Peyer's patch (tissue), 4 donors: ENCODE results near the gene NGFR. TPM values are rescaled to one million over a fixed set of nuclear protein-coding genes. Genes with fewer than 3 reads are reported as not detected.
A peak's percentile ranks its signal among the peaks of the same experiment; 100 is the strongest.

Source experiments
- DNase-seq, 3 donors: peaks; one replicate each; pipeline ENCODE4 v3.0.0-alpha.2; 2017 to 2019
- H3K27ac ChIP-seq, 4 donors: fragments of 200-600 bp; sonication (generic); one replicate each; pipeline ENCODE4 v1.5.1; 2016 to 2019
- H3K27me3 ChIP-seq, 2 donors: fragments of 200-600 bp; sonication (generic); one replicate each; pipeline ENCODE4 v1.5.1; 2019
- H3K36me3 ChIP-seq, 3 donors: fragments of 200-600 bp; sonication (generic); one replicate each; pipeline ENCODE4 v1.5.1; 2016 to 2019
- H3K4me1 ChIP-seq, 4 donors: fragments of 200-600 bp; sonication (generic); one replicate each; pipeline ENCODE4 v1.5.1; 2016 to 2019
- H3K4me3 ChIP-seq, 4 donors: fragments of 200-600 bp; sonication (generic); 1 replicate in 3 of 4; 2 replicates in 1 of 4; pipeline ENCODE4 v1.5.1; 2016 to 2019; ENCODE audit warnings: mild to moderate bottlenecking in 1 of 4
- H3K9me3 ChIP-seq, 4 donors: fragments of 200-600 bp; sonication (generic); one replicate each; pipeline ENCODE4 v1.5.1; 2016 to 2019; ENCODE audit warnings: mild to moderate bottlenecking in 1 of 4
- POLR2A ChIP-seq, 2 donors: fragments of 450-650 bp; IDR thresholded peaks; one replicate each; pipeline ENCODE4 v1.5.1; 2017; ENCODE audit warnings: antibody characterized with exemption in 2 of 2, mild to moderate bottlenecking in 2 of 2, moderate library complexity in 2 of 2
- total RNA-seq, 4 donors: library from RNA; depleted of rRNA; stranded (reverse); fragments of >200 nt; gene quantifications; one replicate each; pipeline ENCODE4 v1.1.0, GENCODE V29; 2016
- TF ChIP-seq, protein P1 (sequence below), 6 experiments: fragments of 450-650 bp in 4 of 6; fragments of 200-600 bp in 2 of 6; sonication (generic) in 1 of 6; IDR thresholded peaks; one replicate each; pipeline ENCODE4 v1.5.1; 2017 to 2019; ENCODE audit warnings: antibody characterized with exemption in 6 of 6, mild to moderate bottlenecking in 3 of 6, moderate library complexity in 1 of 6

The NGFR gene
- total RNA-seq, 4 donors from 2014 or later, result 0.70 to 1.9 (median 1.5) TPM; not detected in 1

DNA sequence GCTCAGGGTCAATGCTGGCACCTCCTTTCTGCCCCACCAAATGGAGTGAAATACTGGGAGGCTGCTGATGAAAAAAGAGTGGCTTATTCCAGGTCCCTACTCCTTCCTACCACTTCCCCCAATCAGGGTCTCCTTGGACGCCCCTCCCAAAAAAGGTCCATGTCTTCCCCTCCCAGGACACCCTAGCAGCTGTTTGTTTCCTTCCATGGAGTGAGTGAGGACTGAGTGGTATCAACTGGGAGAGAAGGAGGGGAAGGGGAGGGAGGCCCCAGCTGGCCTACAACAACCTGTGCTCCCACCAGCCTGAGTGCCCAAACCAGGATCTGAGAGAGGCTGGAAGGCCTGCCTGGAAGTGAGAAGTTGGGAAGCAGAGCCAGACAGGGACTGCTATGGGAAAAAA, 28.7 kb upstream of the NGFR start:
- TF ChIP-seq POLR2A (IDR thresholded peaks at IDR 0.05), result no peak
- TF ChIP-seq, protein P1, sequence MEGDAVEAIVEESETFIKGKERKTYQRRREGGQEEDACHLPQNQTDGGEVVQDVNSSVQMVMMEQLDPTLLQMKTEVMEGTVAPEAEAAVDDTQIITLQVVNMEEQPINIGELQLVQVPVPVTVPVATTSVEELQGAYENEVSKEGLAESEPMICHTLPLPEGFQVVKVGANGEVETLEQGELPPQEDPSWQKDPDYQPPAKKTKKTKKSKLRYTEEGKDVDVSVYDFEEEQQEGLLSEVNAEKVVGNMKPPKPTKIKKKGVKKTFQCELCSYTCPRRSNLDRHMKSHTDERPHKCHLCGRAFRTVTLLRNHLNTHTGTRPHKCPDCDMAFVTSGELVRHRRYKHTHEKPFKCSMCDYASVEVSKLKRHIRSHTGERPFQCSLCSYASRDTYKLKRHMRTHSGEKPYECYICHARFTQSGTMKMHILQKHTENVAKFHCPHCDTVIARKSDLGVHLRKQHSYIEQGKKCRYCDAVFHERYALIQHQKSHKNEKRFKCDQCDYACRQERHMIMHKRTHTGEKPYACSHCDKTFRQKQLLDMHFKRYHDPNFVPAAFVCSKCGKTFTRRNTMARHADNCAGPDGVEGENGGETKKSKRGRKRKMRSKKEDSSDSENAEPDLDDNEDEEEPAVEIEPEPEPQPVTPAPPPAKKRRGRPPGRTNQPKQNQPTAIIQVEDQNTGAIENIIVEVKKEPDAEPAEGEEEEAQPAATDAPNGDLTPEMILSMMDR (IDR thresholded peaks at IDR 0.05), result no peak
- Histone ChIP-seq H3K36me3 (no peaks in the 10 kb centered on the region), H3K4me1 (peaks cover 0 to 9% (median 0%) of the 10 kb centered on the region in 4 donors), H3K4me3 (no peak overlapping the region), H3K27me3 (no peaks in the 10 kb centered on the region), H3K27ac (no peak overlapping the region), H3K9me3 (peaks cover 0 to 4% (median 2%) of the 10 kb centered on the region in 4 donors)
- DNase-seq, result no peak

DNA sequence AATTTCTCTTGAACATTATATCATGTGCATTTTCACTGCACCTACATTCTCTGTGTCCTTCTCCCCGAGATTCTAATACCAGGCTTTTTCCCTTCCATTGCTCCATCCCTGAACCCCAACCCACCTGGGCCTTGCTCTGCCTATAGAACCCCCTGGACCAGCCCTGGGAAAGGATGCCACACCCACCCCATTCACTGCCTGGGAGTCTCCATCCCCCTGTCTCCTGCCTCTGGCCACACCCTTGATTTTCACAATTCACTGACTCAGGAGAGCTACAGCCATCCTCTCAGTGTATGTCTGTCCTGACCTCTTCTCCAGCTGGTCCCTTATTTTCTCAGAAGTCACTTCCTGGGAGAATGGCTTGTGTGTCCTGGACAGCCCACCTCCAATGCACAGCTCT, 27.9 kb upstream of the NGFR start:
- Histone ChIP-seq H3K27ac (no peak overlapping the region), H3K27me3 (no peaks in the 10 kb centered on the region), H3K4me1 (peaks cover 0 to 9% (median 0%) of the 10 kb centered on the region in 4 donors), H3K9me3 (peaks cover 0 to 4% (median 2%) of the 10 kb centered on the region in 4 donors), H3K36me3 (no peaks in the 10 kb centered on the region), H3K4me3 (no peak overlapping the region)
- TF ChIP-seq POLR2A (IDR thresholded peaks at IDR 0.05), result no peak
- TF ChIP-seq, protein P1 (IDR thresholded peaks at IDR 0.05), result no peak
- DNase-seq, result no peak

DNA sequence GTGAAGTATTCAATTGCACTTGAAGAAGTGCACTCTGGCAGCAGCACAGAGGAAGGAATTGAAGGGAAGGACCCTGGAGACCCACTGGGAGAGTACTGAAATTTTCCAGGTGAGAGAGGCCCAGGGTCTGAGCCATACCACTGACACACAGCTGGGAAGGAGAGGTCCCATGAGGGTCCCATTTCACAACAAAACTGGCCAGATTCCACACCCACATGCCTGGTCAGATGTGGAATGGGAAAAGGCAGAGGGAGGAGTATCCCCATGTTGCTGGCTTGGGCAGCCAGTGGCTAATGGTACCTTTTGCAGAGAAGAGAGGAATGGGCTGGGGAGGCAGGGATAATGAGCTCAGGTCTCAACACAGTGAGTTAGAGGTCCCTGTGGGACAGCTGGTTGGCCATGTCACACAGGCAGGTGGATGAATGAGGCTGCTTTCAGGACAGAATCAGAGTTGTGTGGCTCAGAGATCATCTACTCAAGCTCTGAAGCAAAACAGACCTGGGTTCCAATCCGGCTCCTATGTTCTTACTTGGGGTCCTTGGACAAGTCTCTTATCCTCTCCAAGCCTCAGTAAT, 26.2 kb upstream of the NGFR start:
- no peak for DNase-seq
- Histone ChIP-seq H3K9me3 (peaks cover 0 to 4% (median 1%) of the 10 kb centered on the region in 4 donors), H3K27ac (no peak overlapping the region), H3K4me1 (peaks cover 0 to 9% (median 0%) of the 10 kb centered on the region in 4 donors), H3K27me3 (no peaks in the 10 kb centered on the region), H3K4me3 (no peak overlapping the region), H3K36me3 (no peaks in the 10 kb centered on the region)
- no peak for TF ChIP-seq POLR2A (IDR thresholded peaks at IDR 0.05)
- TF ChIP-seq, protein P1 (IDR thresholded peaks at IDR 0.05), result no peak

GRCh38 chr17:49469831-49470810, 25.0 kb upstream of the NGFR start:
- TF ChIP-seq POLR2A (IDR thresholded peaks at IDR 0.05), result no peak
- TF ChIP-seq, protein P1 (IDR thresholded peaks at IDR 0.05), result no peak
- Histone ChIP-seq H3K27ac (no peak overlapping the region), H3K9me3 (no peaks in the 10 kb centered on the region), H3K4me3 (peak overlapping the region in 1 of 4 donors; percentile 25), H3K27me3 (no peaks in the 10 kb centered on the region), H3K4me1 (peaks cover 0 to 9% (median 0%) of the 10 kb centered on the region in 4 donors), H3K36me3 (no peaks in the 10 kb centered on the region)
- DNase-seq, result no peak

DNA sequence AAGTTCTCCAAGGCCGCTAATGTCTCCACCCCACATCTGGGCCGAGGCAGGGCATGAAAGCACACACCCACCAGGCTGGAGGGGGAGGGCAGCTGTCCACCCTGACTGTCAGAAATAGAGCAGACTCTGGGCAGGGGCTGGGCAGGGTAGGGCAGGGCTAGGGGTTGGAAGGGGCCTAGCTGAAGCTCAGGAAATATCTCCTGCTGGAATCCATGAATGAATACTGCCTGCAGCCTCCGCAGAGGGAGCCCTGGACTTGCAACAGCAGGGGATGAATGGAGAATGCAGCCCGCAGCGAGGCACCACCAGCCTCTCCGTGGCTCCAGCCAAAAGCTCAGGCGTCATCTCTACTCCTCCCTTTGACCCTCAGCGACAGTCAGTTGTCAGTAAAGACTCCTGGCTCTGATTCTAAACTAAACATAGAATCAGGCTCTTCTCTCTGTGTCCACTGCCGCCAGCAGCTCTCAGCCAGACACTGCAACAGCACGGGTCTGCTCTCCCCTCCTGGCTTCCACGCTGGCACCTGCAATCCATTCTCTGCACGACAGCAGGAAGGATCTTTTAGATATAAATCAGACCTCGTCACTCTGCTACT, 23.9 kb upstream of the NGFR start:
- H3K9me3 ChIP-seq, result no peaks in the 10 kb centered on the region
- DNase-seq, result no peak
- no peak overlapping the region for H3K4me3 ChIP-seq
- no peaks in the 10 kb centered on the region for H3K27me3 ChIP-seq
- no peaks in the 10 kb centered on the region for H3K36me3 ChIP-seq
- no peak overlapping the region for H3K27ac ChIP-seq
- H3K4me1 ChIP-seq, result peaks cover 0 to 9% (median 0%) of the 10 kb centered on the region in 4 donors
- no peak for TF ChIP-seq POLR2A (IDR thresholded peaks at IDR 0.05)
- TF ChIP-seq, protein P1 (IDR thresholded peaks at IDR 0.05), result no peak
